GM12891 (cell line): ENCODE results near the gene WBP4.

ENCODE experiments used
- POLR2A ChIP-seq: IDR thresholded peaks from 2 replicates; pipeline ENCODE4 v1.6.1; 2011; ENCODE audit warnings: low read depth, low read length, control low read depth
- POLR2AphosphoS5 ChIP-seq: IDR thresholded peaks from 2 replicates; pipeline ENCODE4 v1.6.1; 2011; ENCODE audit warnings: low read depth, low read length, control low read depth

DNA sequence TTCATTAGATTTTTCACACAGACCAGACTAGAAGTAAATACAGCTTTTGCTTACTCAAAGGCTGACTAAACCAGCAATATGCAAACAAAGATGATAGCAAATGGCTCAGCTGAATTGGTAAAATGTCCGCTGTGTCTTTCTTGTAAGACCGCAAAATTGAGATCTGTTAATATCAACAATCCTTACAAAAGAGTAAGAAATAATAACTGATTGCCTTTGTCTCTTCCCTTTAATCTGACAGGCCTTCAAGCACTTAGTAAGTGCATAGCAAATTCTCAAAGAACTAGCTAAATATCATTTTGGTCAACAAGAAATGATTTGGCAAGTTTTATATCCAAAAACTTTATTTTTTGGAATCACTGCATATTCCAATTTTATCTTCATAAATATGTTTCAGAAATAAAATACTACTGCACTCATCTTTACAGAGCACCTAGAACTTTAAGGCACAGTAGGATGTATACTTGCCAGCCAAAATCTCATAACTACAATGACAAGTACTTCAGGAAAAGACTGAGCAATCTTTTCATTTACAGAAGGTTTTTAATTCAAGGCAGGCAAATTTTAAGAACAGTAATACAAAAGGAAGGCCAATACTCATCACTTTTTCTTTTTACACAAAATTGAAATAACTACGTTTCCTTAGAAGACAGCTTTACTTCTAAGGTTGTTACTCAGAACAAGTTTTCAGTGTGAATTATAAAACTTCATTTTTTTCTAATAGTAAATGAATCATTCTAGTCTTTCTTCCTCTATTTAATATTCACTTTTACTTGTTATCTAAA, 43.3 kb upstream of the WBP4 start:
- TF ChIP-seq POLR2A (no peak), POLR2AphosphoS5 (no peak)
